Suprapubic skin (tissue), 3 donors: Measurements from ENCODE around the gene SLC25A25.

Experiments
- POLR2AphosphoS5 ChIP-seq, 3 donors: sonication (generic); formaldehyde crosslinking; IDR thresholded peaks; one replicate each; pipeline ENCODE4 v1.6.1; 2017; ENCODE audit warnings: antibody characterized with exemption in 3 of 3
- TF ChIP-seq, protein P1 (sequence below), 2 donors: fragments of 200-600 bp in 1 of 2; fragments of 450-650 bp in 1 of 2; sonication (generic) in 1 of 2; IDR thresholded peaks; one replicate each; pipeline ENCODE4 v1.5.1; 2016 to 2019; ENCODE audit warnings: antibody characterized with exemption in 2 of 2, mild to moderate bottlenecking in 1 of 2, moderate library complexity in 1 of 2

GRCh38 chr9:128051932-128052709, 15.9 kb upstream of the SLC25A25 start:
- TF ChIP-seq, protein P1, sequence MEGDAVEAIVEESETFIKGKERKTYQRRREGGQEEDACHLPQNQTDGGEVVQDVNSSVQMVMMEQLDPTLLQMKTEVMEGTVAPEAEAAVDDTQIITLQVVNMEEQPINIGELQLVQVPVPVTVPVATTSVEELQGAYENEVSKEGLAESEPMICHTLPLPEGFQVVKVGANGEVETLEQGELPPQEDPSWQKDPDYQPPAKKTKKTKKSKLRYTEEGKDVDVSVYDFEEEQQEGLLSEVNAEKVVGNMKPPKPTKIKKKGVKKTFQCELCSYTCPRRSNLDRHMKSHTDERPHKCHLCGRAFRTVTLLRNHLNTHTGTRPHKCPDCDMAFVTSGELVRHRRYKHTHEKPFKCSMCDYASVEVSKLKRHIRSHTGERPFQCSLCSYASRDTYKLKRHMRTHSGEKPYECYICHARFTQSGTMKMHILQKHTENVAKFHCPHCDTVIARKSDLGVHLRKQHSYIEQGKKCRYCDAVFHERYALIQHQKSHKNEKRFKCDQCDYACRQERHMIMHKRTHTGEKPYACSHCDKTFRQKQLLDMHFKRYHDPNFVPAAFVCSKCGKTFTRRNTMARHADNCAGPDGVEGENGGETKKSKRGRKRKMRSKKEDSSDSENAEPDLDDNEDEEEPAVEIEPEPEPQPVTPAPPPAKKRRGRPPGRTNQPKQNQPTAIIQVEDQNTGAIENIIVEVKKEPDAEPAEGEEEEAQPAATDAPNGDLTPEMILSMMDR (IDR thresholded peaks at IDR 0.05): no peak
- TF ChIP-seq POLR2AphosphoS5 (IDR thresholded peaks at IDR 0.05): no peak
